H1 (cell line): ENCODE results near the gene GOLPH3L. TPM values are rescaled to one million over a fixed set of nuclear protein-coding genes. Genes with fewer than 3 reads are reported as not detected.

Source experiments
- ATF3 ChIP-seq: IDR thresholded peaks from 2 replicates; pipeline ENCODE4 v1.6.1; 2011; ENCODE audit warnings: low read depth, mild to moderate bottlenecking, low read length; ENCODE audit not compliant: insufficient read depth
- polyA plus RNA-seq, 7 experiments: library from polyadenylated mRNA; depleted of rRNA in 3 of 7; stranded (reverse) in 5 of 7; unstranded in 2 of 7; fragments of >200 nt in 5 of 7; fragments of 200-250 nt in 2 of 7; gene quantifications; 1 replicate in 5 of 7; 2 replicates in 1 of 7; 4 replicates in 1 of 7; pipeline versions ENCODE4 v1.2.1 to v1.2.3, GENCODE V29; 2011 to 2013; ENCODE audit warnings: missing spikeins in 2 of 7, mixed read lengths in 2 of 7
- total RNA-seq: library from RNA; stranded (reverse); fragmentation: NEBNext Ultra II Directional; extraction: Animal tissue kit (Norgen Biotek cat#: 25700); gene quantifications from 2 replicates; pipeline ENCODE4 v1.2.1, GENCODE V29; 2021

Gene GOLPH3L
- total and polyA plus RNA-seq, 2 of the 8 experiments (the other 6 are each of a cell fraction or from before 2014, with no cell fraction given): 13.3 to 40.8 TPM

GRCh38 chr1:150688763-150689162 lies 8.2 kb downstream of the GOLPH3L start (continued):
- no peak for TF ChIP-seq ATF3
